HG03571 (cell line): ENCODE results near the gene CDH10.

ENCODE experiments used
- ATAC-seq: cut with Tn5 transposase; IDR thresholded peaks from one replicate; pipeline ENCODE4 v1.9.1; 2021; ENCODE audit not compliant: unreplicated experiment

The CDH10 gene

DNA sequence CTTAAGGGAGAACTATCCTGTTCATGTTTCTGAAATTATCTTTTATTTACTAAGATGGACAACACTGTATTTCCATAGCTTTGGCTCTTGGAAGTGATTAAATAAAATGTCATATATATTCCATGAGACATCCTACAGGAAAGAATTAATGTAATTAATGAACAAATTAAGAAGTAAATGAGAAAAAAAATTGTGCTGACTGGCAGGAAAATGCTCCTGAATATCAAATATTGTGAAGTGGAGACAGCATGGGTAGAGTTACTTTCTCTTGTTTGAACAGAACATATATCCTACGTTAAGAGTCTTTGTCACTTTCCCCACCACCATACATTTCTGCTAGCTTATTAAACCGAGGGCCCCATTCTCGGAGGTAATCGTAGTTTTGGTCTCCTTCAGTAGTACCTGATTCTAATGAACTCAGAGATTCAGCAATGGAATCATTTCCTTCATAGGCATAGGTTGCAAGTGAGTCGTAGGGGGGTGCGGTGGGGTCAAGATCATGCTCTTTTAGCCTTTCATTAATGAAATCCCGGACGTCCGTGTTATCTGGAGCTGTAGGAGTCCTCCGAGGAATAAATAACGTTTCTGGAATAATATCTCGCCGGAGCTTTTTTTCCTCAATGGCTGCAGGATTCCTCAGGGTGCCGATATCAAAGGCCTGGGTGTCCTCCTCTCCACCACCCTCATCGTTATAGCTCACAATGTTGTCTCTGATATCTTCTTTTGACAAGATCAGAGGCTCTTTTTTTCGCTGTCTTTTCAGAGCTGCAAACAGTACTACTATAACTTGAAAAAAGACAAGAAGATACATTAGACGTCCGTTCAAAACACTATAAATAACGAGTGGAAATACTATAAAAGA lies 157.2 kb downstream of the CDH10 start:
- no peak for ATAC-seq

DNA sequence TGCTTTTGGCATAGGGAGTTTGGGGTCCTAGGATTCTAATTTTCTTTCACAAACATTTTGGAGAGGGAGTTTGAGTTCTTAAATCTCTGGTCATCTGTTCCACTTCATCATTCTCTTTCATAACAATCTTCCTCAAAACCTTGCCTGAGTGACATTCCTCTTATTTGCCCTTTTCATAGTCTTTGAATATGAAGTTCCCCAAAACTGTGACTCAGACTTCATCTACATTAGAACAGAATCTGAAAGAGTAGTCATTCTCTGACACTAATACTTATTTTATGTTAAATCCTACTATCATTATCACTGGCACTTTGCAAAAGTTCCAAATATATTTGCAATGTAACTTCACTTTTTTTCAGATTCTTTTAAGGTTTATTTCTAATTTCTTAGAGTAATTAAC lies 163.8 kb downstream of the CDH10 start:
- no peak for ATAC-seq

DNA sequence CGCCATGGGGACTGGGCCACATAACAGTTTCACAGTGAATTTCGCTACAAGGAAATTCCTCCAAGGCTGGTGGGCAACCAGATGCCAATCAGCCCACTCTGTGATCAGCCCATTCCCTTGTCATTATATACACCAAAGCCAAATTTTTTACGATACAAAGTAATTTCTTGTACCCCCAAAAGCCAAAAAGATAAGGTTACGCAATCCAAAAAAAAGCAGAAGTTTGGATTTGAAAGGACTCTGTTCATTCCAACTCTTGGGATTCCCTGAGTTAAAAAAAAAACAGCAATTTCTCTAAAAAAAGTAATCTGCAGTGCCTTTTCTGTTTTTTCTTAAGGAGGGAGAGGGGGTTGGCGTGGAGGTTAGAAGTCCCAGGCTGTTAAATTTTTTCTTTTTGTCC lies 166.8 kb downstream of the CDH10 start:
- ATAC-seq = no peak

- ATAC-seq = no peak
Measured at GRCh38 chr5:24475101-24475500, 169.7 kb downstream of the CDH10 start.

DNA sequence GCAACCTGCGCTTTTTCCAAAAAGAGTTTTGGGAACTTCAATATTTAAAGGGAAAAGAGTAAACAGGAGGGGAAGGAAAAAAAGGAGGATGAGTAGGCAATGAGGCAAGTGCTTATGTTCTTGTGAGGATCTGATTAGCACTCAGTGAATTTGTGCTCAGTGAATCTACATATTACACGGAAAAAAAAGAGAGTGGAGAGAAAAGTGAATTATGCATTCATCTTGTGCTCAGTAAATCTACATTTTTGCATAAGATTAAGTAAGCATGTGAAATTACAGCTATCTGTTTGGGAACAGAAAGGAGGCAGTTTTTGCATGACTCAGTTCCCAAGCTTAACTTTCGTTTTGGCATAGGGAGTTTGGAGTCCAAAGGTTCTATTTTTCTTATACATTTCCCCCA lies 170.1 kb downstream of the CDH10 start:
- no peak for ATAC-seq

DNA sequence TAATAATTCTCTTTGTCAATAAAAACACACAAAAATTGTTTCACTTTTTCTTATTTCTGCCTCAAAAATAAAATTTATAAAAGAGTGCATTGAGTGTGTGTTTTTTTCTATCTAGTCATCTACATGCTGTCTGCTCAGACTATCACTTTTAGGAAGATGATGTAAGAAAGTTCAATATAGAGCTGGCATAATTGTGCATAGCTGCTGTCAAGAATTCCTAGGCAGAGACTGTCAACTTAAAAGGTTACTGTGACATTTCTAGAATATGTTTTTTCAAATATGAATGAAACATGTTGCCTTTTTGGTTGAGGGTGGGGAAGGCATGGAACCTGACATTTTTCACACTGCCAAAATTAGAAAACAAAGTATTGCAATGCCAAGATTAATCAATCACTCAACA lies 172.3 kb downstream of the CDH10 start:
- ATAC-seq = no peak

DNA sequence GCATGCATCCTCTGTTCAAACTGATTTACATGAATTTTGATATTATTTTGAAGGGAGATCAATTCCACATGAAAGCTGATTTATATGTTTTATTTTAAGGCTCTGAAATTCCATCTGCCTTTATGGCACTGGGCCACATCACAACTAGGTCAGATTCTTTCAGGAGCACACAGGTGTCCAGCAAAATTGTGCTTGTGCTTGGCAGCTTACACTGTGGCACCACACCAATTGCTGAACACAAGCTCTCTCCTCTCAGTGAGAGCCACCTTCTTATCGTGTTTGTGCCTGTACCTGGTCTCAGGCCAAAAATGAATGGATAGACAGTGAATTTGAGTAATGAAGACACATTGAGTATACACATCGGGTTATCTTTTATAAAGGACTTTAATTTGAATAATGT lies 200.4 kb downstream of the CDH10 start:
- ATAC-seq = no peak

- ATAC-seq = no peak
Measured at GRCh38 chr5:24439465-24439864, 205.3 kb downstream of the CDH10 start.
